GM20431 (cell line): ENCODE measurements around the gene EVA1A.

Experiments
- in situ Hi-C: fragments of 300-500 bp; cut with MseI, MboI; formaldehyde crosslinking; loops from one replicate; pipeline ENCODE4 v1.15.0; 2020; ENCODE audit warnings: low sequenced_read_pairs; ENCODE audit not compliant: unreplicated experiment

The EVA1A gene

DNA sequence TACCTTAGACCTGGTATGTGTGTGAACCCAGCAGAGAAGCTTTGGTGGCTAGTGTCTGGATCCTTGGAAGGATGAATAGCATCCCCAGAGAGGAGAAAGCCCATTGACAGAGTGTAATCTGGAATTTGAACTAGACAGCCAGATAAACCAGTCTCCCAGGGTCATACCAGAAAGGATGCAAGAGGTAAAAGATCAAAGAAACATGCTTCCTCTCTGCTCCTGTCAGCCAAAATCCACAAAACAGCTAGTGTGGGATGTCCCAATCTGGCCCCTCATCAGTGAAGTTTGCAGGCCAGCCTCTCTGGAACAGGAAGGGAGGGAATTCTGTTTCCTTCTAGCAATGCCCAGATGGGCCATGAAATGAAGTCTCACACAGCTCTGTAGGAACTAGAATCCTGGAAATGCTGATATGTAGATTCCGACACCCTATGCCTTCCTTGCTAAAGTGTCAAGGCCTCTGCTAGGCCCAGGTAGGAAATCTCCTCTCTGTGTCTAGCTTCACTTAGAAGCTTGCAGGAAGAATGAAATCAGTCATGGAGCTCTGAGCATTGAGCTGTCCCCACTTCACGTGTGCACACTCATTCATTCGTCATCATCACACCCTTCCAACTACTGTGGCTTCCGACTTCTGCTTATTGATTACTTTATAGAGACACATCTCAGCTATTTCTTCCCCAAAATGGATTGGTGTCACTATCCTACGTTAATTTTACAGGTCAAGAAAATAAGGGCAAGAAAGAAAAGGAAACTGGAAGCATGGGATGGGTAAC lies 38.0 kb downstream of the EVA1A start:
- in situ Hi-C loops: no loop called here

GRCh38 chr2:75521225-75521872 lies 39.4 kb downstream of the EVA1A start:
- in situ Hi-C loops: no loop called here

GRCh38 chr2:75519843-75520242 lies 40.9 kb downstream of the EVA1A start:
- in situ Hi-C loops: no loop called here

- in situ Hi-C loops: no loop called here
Observed at GRCh38 chr2:75518638-75519465, 41.9 kb downstream of the EVA1A start.

GRCh38 chr2:75517547-75518230 lies 43.0 kb downstream of the EVA1A start:
- in situ Hi-C loops: no loop called here

DNA sequence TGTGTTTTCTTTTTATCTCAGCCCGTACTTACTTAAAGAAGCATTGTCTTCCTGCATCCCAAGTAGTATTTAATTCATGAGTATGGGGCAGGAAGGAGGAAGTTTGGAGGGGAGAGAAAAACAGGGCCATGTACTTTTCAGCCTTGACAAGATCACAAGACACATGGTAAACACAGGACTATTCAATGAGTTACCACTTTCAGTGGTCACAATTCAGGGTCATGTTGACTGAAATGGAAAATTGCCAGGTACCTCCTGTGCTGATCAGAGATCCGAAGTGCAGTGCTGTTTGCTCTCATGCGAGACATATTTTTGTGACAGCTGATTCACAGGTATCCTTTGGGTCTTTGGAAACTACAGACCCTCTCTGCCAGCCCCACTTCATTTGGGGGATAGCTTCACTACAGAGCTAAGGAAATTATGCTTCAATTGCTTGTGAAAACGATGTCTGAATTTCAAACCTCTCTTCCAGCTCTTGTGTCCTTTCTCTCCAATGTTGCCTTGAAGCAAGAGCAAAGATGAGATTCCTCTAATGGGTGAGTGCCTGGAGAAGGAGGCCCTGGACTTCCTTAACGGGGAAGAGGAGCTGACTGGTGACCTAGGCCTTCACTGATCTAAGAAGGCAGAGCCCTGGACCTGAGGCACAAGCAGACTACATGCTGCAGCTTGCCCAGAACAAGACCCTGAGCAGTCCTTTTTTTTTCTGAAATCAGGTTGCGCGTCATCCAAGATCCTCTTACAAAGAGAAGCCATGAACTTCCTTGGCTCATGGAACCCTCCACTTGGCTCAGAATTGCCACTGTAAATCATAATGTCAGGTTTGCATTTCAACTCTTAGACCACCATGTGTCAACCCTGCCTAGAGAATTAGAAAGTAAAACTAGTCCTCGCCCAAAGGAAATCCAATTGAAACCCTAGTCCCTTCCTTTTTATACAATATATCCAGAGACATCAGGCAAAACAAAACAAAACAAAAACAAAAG lies 44.1 kb downstream of the EVA1A start:
- in situ Hi-C loops: no loop called here

DNA sequence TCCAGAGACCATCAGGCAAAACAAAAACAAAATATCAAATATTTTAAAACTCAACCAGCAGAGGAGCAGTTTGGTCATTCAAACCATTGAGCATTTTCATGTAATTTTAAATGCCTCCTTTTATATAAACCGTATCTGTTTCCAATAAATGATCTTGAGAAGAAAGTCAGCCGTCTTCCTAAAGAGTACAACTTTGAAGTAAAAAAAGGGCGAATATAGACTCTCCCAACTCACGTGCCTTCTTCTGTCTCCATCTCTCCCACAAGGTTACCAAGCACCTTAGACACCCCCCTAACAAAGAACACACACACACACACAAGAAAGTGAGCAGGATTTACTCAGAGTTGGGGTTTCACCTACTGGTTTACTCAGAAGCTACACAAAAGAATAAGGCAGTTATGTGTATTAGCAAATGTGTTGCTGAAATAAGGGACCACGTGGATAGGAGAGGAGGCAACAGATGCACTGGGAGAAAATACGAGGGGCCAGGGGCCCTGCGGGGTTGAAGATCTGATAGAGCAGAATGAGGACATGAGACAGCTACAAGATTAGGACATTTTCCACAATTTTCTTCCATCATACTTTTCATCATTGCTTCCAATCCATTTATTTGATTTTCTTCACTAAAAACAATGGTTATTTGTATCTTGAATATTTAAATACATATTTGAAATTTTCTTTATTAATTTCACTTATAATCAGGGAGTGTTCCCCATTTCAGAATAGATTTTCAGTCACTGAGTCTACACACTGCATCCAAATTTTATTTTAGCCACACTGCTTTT lies 45.0 kb downstream of the EVA1A start:
- in situ Hi-C loops: no loop called here

- in situ Hi-C loops: no loop called here
Observed at GRCh38 chr2:75513616-75514170, 47.0 kb downstream of the EVA1A start.

GRCh38 chr2:75512455-75513212 lies 48.1 kb downstream of the EVA1A start:
- in situ Hi-C loops: no loop called here

DNA sequence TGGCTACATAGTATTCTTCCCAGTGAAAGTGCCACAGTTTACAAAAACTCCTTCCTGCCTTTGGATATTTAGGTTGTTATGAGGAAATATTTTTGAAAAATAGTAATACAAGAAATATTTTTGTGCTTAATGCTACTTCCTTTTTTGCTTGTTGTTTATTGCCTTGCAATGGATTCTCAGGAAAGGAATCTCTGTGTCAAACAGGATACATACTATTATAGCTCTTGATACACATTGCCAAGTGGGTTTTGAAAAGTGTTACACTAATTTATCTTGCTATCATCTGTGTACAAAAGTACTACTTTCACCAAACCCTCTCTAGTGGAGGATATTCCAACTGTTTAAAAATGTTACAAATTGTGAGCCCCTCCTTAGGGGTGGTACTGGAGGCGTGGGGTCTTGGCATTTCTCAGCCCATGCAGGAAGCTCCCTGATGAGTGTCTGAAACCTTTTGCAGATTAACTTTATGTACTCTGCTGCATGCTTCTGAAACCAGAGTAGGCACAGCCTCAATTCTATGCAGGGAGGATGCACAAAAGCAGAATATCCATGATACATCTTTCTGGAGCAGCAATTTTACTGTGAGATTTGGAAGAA lies 54.5 kb downstream of the EVA1A start:
- in situ Hi-C loops: no loop called here

DNA sequence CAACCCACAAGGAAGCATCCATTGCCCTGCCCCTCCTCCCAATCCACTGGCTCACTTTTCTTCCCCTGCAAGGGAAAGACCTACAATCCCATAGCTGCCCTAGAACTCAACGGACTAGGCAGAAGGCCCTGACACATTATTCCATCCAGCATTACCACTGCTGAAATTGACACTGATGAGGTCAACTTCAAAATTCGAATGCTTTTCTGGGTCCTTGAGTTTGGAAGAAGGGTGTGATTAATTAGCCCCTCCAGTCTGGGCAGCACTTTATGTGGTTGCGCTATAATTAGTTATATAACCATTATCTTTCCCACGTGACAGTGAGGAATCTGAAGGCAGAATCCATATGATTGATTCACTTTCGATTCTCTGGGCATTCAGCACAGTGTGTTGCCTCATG lies 55.7 kb downstream of the EVA1A start:
- in situ Hi-C loops: no loop called here

DNA sequence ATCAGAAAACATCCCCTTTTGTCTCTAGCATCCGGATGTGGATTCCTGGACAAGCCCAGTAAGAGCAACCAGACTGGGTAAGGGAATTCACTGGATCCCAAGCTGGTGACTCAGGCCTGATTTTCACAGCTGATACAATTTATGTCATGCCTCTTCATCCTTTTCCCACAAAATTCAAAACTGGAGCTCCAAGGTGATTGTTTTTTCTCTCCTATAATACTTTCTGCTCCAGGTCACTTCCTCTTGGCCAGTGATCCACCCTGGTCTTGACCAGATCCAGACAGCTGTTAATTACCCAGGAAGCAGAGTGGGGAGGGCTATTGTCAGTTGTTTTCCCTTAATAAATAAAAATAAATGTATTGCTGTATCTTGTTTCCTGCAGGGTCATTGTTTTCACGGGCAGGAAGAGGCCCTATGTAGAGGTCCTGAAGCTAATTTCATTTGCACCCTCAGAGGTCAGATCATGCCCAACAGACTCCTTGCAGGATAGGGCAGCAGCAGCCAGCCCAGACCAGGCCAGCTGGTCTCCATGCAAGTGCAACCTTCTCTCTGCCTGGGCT lies 57.6 kb downstream of the EVA1A start:
- in situ Hi-C loops: no loop called here

- in situ Hi-C loops: no loop called here
Observed at GRCh38 chr2:75500633-75501032, 60.1 kb downstream of the EVA1A start.

- in situ Hi-C loops: no loop called here
Observed at GRCh38 chr2:75499534-75499933, 61.2 kb downstream of the EVA1A start.

DNA sequence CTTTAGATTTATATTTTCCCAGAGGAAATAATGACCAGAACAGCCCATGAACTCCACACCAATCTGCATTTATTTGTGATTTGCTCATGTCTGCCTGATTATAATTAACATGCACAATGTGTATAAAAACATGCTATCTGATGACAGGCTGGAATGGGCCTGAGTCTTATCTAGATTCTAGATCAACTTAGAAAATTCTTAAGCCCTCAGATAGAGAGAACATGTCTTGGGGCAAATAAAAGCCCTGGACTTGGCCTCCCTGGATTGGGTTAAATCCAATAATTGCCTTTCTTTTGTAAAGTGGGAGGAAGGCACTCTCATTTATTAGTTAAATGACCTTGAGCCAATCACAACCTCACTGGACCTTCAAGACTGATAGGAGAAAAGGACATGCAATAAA lies 61.8 kb downstream of the EVA1A start:
- in situ Hi-C loops: no loop called here

DNA sequence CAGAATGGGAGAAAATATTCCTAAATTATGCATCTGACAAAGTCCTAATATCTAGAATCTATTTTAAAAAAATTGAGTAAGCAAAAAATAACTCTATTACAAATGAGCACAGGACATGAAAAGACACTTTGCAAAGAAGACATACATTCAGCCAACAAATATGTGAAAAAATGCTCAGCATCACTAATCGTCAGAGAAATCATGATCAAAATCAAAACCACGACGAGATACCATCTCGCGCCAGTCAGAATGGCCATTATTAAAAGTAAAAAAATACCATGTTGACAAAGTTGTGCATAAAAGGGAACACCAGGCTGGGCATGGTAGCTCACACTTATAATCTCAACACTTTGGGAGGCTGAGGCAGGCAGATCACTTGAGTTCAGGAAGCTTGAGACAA lies 63.5 kb downstream of the EVA1A start:
- in situ Hi-C loops: no loop called here

DNA sequence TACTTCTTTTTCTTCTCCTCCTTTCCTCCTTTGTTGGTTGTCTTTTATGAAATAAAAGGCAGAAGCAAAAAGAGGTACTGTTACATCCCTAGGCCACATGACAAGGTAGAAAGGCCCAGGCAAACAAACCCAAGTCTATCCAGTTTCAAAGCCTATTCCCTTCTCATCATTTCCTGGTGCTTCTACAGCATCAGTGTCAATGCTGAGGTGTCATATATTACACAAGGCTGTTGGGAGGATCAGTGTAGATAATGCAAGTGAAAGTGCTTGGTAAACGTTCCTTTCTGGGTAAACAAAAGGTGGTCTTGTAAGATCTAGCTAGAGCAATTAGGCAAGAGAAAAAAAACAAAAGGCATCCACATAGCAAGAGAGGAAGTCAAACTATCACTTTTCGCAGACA lies 64.9 kb downstream of the EVA1A start:
- in situ Hi-C loops: no loop called here
